IPS-18a (cell line): ENCODE measurements around the gene DBNL.

Experiments
- H3K27ac ChIP-seq: one replicate; pipeline ENCODE4 v1.5.1; 2013; ENCODE audit warnings: low read length
- H3K27me3 ChIP-seq: one replicate; pipeline ENCODE4 v1.6.1; 2013; ENCODE audit warnings: mild to moderate bottlenecking, low read length; ENCODE audit not compliant: control insufficient read depth, insufficient read depth
- H3K36me3 ChIP-seq: one replicate; pipeline ENCODE4 v1.6.1; 2013; ENCODE audit warnings: low read depth, low read length; ENCODE audit not compliant: control insufficient read depth
- H3K4me1 ChIP-seq: one replicate; pipeline ENCODE4 v1.6.1; 2013; ENCODE audit warnings: low read depth, low read length; ENCODE audit not compliant: control insufficient read depth
- H3K4me3 ChIP-seq: one replicate; pipeline ENCODE4 v1.5.1; 2013; ENCODE audit warnings: low read length
- H3K9ac ChIP-seq: one replicate; pipeline ENCODE4 v1.6.1; 2013; ENCODE audit warnings: mild to moderate bottlenecking, low read length, moderate library complexity
- H3K9me3 ChIP-seq: one replicate; pipeline ENCODE4 v1.6.1; 2013; ENCODE audit warnings: low read depth, low read length; ENCODE audit not compliant: control insufficient read depth

Gene DBNL

DNA sequence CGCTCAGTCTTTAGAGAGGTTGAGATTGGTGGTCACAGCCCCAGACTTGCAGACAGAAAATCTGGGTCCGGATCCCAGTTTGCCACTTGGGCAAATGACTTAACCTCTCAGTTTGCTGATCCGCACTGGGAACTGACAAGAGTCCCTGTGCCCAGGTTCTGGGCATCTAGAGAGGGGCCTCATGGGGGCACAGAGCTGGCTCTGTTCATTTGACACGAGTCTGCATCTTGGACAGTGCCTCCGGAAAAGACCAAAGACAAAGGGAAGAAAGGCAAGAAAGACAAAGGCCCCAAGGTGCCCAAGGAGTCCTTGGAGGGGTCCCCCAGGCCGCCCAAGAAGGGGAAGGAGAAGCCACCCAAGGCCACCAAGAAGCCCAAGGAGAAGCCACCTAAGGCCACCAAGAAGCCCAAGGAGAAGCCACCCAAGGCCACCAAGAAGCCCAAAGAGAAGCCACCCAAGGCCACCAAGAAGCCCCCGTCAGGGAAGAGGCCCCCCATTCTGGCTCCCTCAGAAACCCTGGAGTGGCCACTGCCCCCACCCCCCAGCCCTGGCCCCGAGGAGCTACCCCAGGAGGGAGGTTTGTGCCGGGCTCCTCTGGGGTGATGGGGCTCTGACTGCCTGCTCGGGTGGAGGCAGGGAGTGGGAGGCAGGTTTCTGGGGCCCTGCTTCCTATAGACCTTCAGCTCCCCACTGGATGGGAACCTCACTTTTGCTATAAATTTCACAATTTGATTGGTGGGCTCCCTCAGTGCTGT lies 62.0 kb downstream of the DBNL start:
- Histone ChIP-seq H3K27me3 (peaks cover 24% of the 10 kb centered on the region), H3K27ac (no peak overlapping the region), H3K36me3 (peaks cover 4% of the 10 kb centered on the region), H3K9me3 (no peaks in the 10 kb centered on the region), H3K4me3 (no peak overlapping the region), H3K9ac (no peak overlapping the region), H3K4me1 (peaks cover 4% of the 10 kb centered on the region)

GRCh38 chr7:44107116-44107960 lies 62.8 kb downstream of the DBNL start:
- no peak overlapping the region for H3K4me3 ChIP-seq
- no peaks in the 10 kb centered on the region for H3K9me3 ChIP-seq
- peaks cover 24% of the 10 kb centered on the region for H3K27me3 ChIP-seq
- H3K36me3 ChIP-seq = peaks cover 4% of the 10 kb centered on the region
- no peak overlapping the region for H3K27ac ChIP-seq
- H3K9ac ChIP-seq = no peak overlapping the region
- peaks cover 4% of the 10 kb centered on the region for H3K4me1 ChIP-seq

DNA sequence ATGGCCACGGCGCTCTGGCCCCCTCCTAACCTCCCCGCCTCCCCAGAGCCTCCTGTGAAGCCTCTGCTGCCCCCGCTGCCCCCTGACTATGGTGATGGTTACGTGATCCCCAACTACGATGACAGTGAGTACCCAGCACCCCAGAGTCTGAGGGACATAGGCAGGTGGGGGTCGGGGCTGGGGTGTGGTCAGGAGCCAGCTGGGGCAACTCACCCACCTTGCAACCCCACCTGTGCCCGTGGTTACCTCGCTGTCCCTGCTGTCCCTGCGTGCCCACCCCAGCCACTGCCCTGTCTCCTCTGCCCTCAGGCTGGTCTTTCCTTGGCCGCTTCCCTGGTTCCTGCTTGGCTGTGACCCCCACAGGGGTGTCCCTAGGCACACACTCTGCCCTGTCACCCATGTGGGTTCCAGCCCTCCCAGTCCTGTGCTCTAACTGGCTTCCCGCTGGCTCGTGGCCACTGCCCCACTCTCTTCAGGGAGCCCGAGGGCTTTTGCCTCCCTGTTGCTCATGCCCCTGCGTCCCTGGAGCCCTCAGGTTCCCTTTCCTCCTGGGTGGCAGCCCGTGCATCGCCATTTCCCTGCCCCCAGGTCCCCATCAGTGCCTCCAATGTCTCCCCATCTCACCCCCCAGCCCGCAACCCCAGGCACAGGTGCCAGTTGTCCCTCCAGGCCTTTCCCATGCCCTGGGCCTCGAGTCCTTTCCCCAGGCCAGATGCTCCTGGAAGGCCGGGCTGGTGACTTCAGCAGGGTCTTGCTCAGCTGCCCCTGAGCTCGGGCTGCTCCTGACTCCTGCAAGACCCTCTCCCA lies 63.7 kb downstream of the DBNL start:
- H3K27me3 ChIP-seq = peaks cover 21% of the 10 kb centered on the region
- H3K9ac ChIP-seq = no peak overlapping the region
- peaks cover 4% of the 10 kb centered on the region for H3K36me3 ChIP-seq
- no peak overlapping the region for H3K4me3 ChIP-seq
- H3K27ac ChIP-seq = no peak overlapping the region
- peaks cover 4% of the 10 kb centered on the region for H3K4me1 ChIP-seq
- no peaks in the 10 kb centered on the region for H3K9me3 ChIP-seq

- Histone ChIP-seq H3K36me3 (peaks cover 5% of the 10 kb centered on the region), H3K27ac (no peak overlapping the region), H3K27me3 (peaks cover 17% of the 10 kb centered on the region), H3K4me1 (no peaks in the 10 kb centered on the region), H3K9ac (no peak overlapping the region), H3K4me3 (no peak overlapping the region), H3K9me3 (no peaks in the 10 kb centered on the region)
These were observed 64.6 kb downstream of the DBNL start for GRCh38 chr7:44108768-44109750.

GRCh38 chr7:44109991-44110390 lies 65.5 kb downstream of the DBNL start:
- Histone ChIP-seq H3K27me3 (peaks cover 11% of the 10 kb centered on the region), H3K9ac (no peak overlapping the region), H3K4me1 (no peaks in the 10 kb centered on the region), H3K27ac (no peak overlapping the region), H3K9me3 (no peaks in the 10 kb centered on the region), H3K36me3 (peaks cover 15% of the 10 kb centered on the region), H3K4me3 (no peak overlapping the region)

- peaks cover 23% of the 10 kb centered on the region for H3K36me3 ChIP-seq
These were observed 66.5 kb downstream of the DBNL start for GRCh38 chr7:44110719-44111635.

More at GRCh38 chr7:44110719-44111635, 66.5 kb downstream of the DBNL start:
- no peaks in the 10 kb centered on the region for H3K9me3 ChIP-seq
- H3K27me3 ChIP-seq = peaks cover 1% of the 10 kb centered on the region
- H3K27ac ChIP-seq = no peak overlapping the region
- H3K4me3 ChIP-seq = no peak overlapping the region
- no peak overlapping the region for H3K9ac ChIP-seq
- no peaks in the 10 kb centered on the region for H3K4me1 ChIP-seq
